Upper lobe of left lung (tissue), 6 donors: ENCODE measurements around the gene SLC2A4RG. TPM values are rescaled to one million over a fixed set of nuclear protein-coding genes. Genes with fewer than 3 reads are reported as not detected.

Source experiments
- ATAC-seq, 2 donors: fragments of 200-7000 bp; cut with Tn5 transposase; one replicate each; pipeline ENCODE4 v1.9.1; 2022; ENCODE audit warnings: mild to moderate bottlenecking in 2 of 2, moderate library complexity in 2 of 2; ENCODE audit not compliant: low FRiP score in 2 of 2
- DNase-seq, 2 donors: peaks; one replicate each; pipeline ENCODE4 v3.0.0-alpha.2; 2019 to 2020
- H3K27ac ChIP-seq, 4 donors: fragments of 200-600 bp; sonication (generic); one replicate each; pipeline ENCODE4 v1.5.1; 2016 to 2019
- H3K27me3 ChIP-seq, 4 donors: fragments of 200-600 bp; sonication (generic); one replicate each; pipeline ENCODE4 v1.5.1; 2017 to 2019
- H3K36me3 ChIP-seq, 4 donors: fragments of 200-600 bp; sonication (generic); one replicate each; pipeline ENCODE4 v1.5.1; 2016 to 2019
- H3K4me1 ChIP-seq, 4 donors: fragments of 200-600 bp; sonication (generic); one replicate each; pipeline ENCODE4 v1.5.1; 2018 to 2019
- H3K4me3 ChIP-seq, 4 donors: fragments of 200-600 bp; sonication (generic); one replicate each; pipeline ENCODE4 v1.5.1; 2017 to 2019; ENCODE audit warnings: mild to moderate bottlenecking in 2 of 4, moderate library complexity in 1 of 4
- H3K9me3 ChIP-seq, 4 donors: fragments of 200-600 bp; sonication (generic); one replicate each; pipeline ENCODE4 v1.5.1; 2018 to 2019
- CTCF ChIP-seq, 6 experiments: fragments of 450-650 bp in 4 of 6; fragments of 200-600 bp in 2 of 6; sonication (generic) in 2 of 6; IDR thresholded peaks; one replicate each; pipeline ENCODE4 v1.5.1; 2016 to 2019; ENCODE audit warnings: antibody characterized with exemption in 6 of 6
- EP300 ChIP-seq, 4 donors: sonication (generic); formaldehyde crosslinking; IDR thresholded peaks; one replicate each; pipeline ENCODE4 v1.5.1; 2017; ENCODE audit warnings: antibody characterized with exemption in 4 of 4, control low read depth in 2 of 4
- POLR2A ChIP-seq, 4 donors: fragments of 450-650 bp; IDR thresholded peaks; one replicate each; pipeline ENCODE4 v1.5.1; 2016 to 2017; ENCODE audit warnings: antibody characterized with exemption in 4 of 4, mild to moderate bottlenecking in 2 of 4
- POLR2AphosphoS5 ChIP-seq, 2 donors: sonication (generic); formaldehyde crosslinking; IDR thresholded peaks; one replicate each; pipeline ENCODE4 v1.5.1; 2017; ENCODE audit warnings: antibody characterized with exemption in 2 of 2
- WGBS, 2 donors: methylation state at CpG; one replicate each; pipeline ENCODE4 v1.1.5; 2017 to 2018; 5-methylcytosine and 5-hydroxymethylcytosine counted together
- total RNA-seq, 6 donors: library from RNA; depleted of rRNA in 4 of 6; stranded (reverse); fragments of >200 nt in 4 of 6; gene quantifications; one replicate each; pipeline versions ENCODE4 v1.1.0 to v1.2.1, GENCODE V29; 2016 to 2021
- donor health status: DM: no; HTN: no; CAD: no; lungs with moderate emphysema.
- donor health status: DM: no; HTN: yes; CAD: no; lungs with severe emphysema.

SLC2A4RG gene
- total RNA-seq, 6 donors from 2014 or later: 28.8 to 106 (median 71.9) TPM

- Histone ChIP-seq H3K4me3 (no peak overlapping the region), H3K9me3 (no peaks in the 10 kb centered on the region), H3K36me3 (peaks cover 18 to 45% (median 37%) of the 10 kb centered on the region in 4 donors), H3K27ac (peak overlapping the region in 1 of 4 donors; percentile 93), H3K4me1 (peaks cover 24 to 33% (median 26%) of the 10 kb centered on the region in 4 donors), H3K27me3 (no peaks in the 10 kb centered on the region)
- 83 to 94% methylated on average over 5 to 8 of the region's 8 CpGs for WGBS, 2 donors
- ATAC-seq (no peak), DNase-seq (no peak)
- TF ChIP-seq EP300 (IDR thresholded peaks at IDR 0.05): no peak
Measured at GRCh38 chr20:63705232-63706026, 34.1 kb upstream of the SLC2A4RG start.

GRCh38 chr20:63706027-63706695, 33.4 kb upstream of the SLC2A4RG start:
- Histone ChIP-seq H3K4me1 (peaks cover 24 to 33% (median 26%) of the 10 kb centered on the region in 4 donors), H3K36me3 (peaks cover 20 to 51% (median 39%) of the 10 kb centered on the region in 4 donors), H3K9me3 (no peaks in the 10 kb centered on the region), H3K4me3 (peak overlapping the region in 3 of 4 donors; percentile 79 to 98 (median 96)), H3K27me3 (no peaks in the 10 kb centered on the region), H3K27ac (peak overlapping the region; percentile 89 to 93 (median 92))
- TF ChIP-seq POLR2AphosphoS5 (IDR thresholded peaks at IDR 0.05) (no peak), CTCF (IDR thresholded peaks at IDR 0.05) (no peak), EP300 (IDR thresholded peaks at IDR 0.05) (no peak), POLR2A (IDR thresholded peaks at IDR 0.05) (no peak)
- WGBS, 2 donors: 78 to 84% methylated on average over 8 to 12 of the region's 12 CpGs
- ATAC-seq (no peak), DNase-seq (no peak)

GRCh38 chr20:63706852-63707557, 32.6 kb upstream of the SLC2A4RG start:
- DNase-seq (peak; percentile 58 to 82), ATAC-seq (peak; percentile 12 to 71)
- Histone ChIP-seq H3K9me3 (no peaks in the 10 kb centered on the region), H3K27ac (peak overlapping the region; percentile 89 to 93 (median 92)), H3K4me3 (peak overlapping the region; percentile 79 to 98 (median 92)), H3K36me3 (peaks cover 21 to 59% (median 46%) of the 10 kb centered on the region in 4 donors), H3K27me3 (no peaks in the 10 kb centered on the region), H3K4me1 (peaks cover 24 to 33% (median 26%) of the 10 kb centered on the region in 4 donors)
- TF ChIP-seq POLR2A (IDR thresholded peaks at IDR 0.05) (peak in 1 of 4 donors; percentile 17), CTCF (IDR thresholded peaks at IDR 0.05) (peak in 2 of 6 experiments; percentile 23 to 33), EP300 (IDR thresholded peaks at IDR 0.05) (no peak), POLR2AphosphoS5 (IDR thresholded peaks at IDR 0.05) (peak in 1 of 2 donors; percentile 16)
- WGBS, 2 donors: 4 to 10% methylated on average over 14 to 23 of the region's 56 CpGs

GRCh38 chr20:63707558-63708300, 31.8 kb upstream of the SLC2A4RG start, which contains the start of the genes ARFRP1 and ZGPAT:
ARFRP1 (minus strand) TSS chr20:63707976; CDS start chr20:63707091, 885 bp downstream.
ZGPAT (plus strand) TSS chr20:63708039; CDS start chr20:63708581, 542 bp downstream.
- H3K36me3 ChIP-seq: peaks cover 24 to 66% (median 51%) of the 10 kb centered on the region in 4 donors
- peak; percentile 95 to 98 for ATAC-seq
- peak; percentile 91 to 99 for DNase-seq
- TF ChIP-seq CTCF (IDR thresholded peaks at IDR 0.05): peak in 4 of 6 experiments; percentile 21 to 48 (median 30)
- peak in 3 of 4 donors; percentile 7 to 83 (median 42) for TF ChIP-seq POLR2A (IDR thresholded peaks at IDR 0.05)
- no peak for TF ChIP-seq EP300 (IDR thresholded peaks at IDR 0.05)
- TF ChIP-seq POLR2AphosphoS5 (IDR thresholded peaks at IDR 0.05): peak; percentile 94 to 95
- H3K4me3 ChIP-seq: peak within 1 kb of the TSS; percentile 79 to 98 (median 92)
- H3K9me3 ChIP-seq: no peaks in the 10 kb centered on the region
- H3K27me3 ChIP-seq: no peaks in the 10 kb centered on the region
- peaks cover 24 to 33% (median 26%) of the 10 kb centered on the region in 4 donors for H3K4me1 ChIP-seq
- 1% methylated on average over 33 of the region's 98 CpGs; no CpG with 5 or more reads in 1 of the 2 donors for WGBS, 2 donors
- peak within 1 kb of the TSS; percentile 89 to 93 (median 92) for H3K27ac ChIP-seq
